Measurements from ENCODE around the gene MAGI1.

GRCh38 chr3:65545429-65545828, 493.3 kb downstream of the MAGI1 start:
- no peak for TF ChIP-seq CTCF (IDR thresholded peaks at IDR 0.05)
- TF ChIP-seq POLR2A (IDR thresholded peaks at IDR 0.05) = no peak
- no peak for TF ChIP-seq POLR2AphosphoS5 (IDR thresholded peaks at IDR 0.05)

Data from breast epithelium (tissue), 3 donors.